Esophagus (tissue), 2 donors: ENCODE results near the gene HYAL2. TPM values are rescaled to one million over a fixed set of nuclear protein-coding genes. Genes with fewer than 3 reads are reported as not detected.

Experiments
- H3K27ac ChIP-seq, 2 donors: one replicate each; pipeline ENCODE4 v1.5.1; 2013; ENCODE audit warnings: low read depth in 2 of 2, mild to moderate bottlenecking in 2 of 2, inconsistent platforms in 1 of 2, low read length in 1 of 2, moderate library complexity in 1 of 2
- H3K27me3 ChIP-seq, 2 donors: one replicate each; pipeline ENCODE4 v1.6.1; 2013; ENCODE audit warnings: low read length in 2 of 2, control low read depth in 1 of 2, mild to moderate bottlenecking in 1 of 2; ENCODE audit not compliant: insufficient read depth in 2 of 2, control insufficient read depth in 1 of 2
- H3K36me3 ChIP-seq, 2 donors: one replicate each; pipeline ENCODE4 v1.6.1; 2013; ENCODE audit warnings: low read length in 1 of 2; ENCODE audit not compliant: control insufficient read depth in 2 of 2, insufficient read depth in 2 of 2
- H3K4me1 ChIP-seq, 2 donors: one replicate each; pipeline ENCODE4 v1.6.1; 2013; ENCODE audit warnings: low read length in 1 of 2; ENCODE audit not compliant: control insufficient read depth in 2 of 2, insufficient read depth in 2 of 2
- H3K4me3 ChIP-seq, 2 donors: one replicate each; pipeline ENCODE4 v1.5.1; 2013; ENCODE audit warnings: low read length in 2 of 2, mild to moderate bottlenecking in 2 of 2, low read depth in 1 of 2, moderate library complexity in 1 of 2
- H3K9me3 ChIP-seq, 2 donors: one replicate each; pipeline ENCODE4 v1.6.1; 2013; ENCODE audit warnings: mild to moderate bottlenecking in 2 of 2, low read depth in 1 of 2, low read length in 1 of 2, moderate library complexity in 1 of 2; ENCODE audit not compliant: control insufficient read depth in 2 of 2, insufficient read depth in 1 of 2
- WGBS, 2 donors: extraction: QIAGEN DNeasy Blood & Tissue Kit; methylation state at CpG; one replicate each; pipeline ENCODE4 v1.1.7; 2013; 5-methylcytosine and 5-hydroxymethylcytosine counted together
- polyA plus RNA-seq, 2 donors: library from polyadenylated mRNA; stranded (reverse); fragments of 200-250 nt; gene quantifications; one replicate each; pipeline ENCODE4 v1.2.3, GENCODE V29; 2013
- donor health status: healthy with polysubstance abuse.
- donor health status: Bipolar disorder and iron deficiency.

Gene HYAL2
- polyA plus RNA-seq, 2 donors, result 25.6 to 43.1 TPM

DNA sequence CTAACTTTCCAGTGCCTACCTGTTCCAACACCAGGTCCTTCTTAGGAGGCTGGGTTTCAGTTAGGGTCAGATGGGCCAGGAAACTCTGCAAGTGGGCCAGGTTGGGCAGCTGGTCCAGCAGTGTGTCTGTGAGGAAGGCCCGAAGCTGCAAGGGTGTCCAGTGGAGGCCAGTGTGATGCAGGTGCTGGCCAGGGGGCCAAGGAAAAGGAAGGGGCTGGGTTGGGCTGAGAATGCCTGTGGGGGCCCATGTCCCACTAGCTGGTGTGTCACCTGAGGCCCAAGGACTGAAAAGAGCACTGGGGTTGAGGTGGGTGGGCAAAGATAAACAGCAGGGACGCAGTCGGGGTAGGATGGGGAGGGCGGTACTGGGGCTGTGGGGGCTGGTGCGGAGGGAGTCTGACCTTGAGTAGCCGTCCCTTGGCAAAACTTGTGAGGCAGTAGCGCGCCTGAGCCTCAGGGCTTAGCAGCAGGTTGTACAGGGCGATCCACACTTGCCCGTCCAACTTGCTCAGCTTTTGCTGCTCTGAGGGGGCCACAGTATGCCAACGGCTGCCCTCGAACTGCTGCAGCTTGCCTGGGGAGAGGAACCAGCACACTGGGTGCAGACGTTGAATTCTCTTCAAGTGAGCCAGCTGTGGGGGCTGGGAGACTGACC lies 19.6 kb upstream of the HYAL2 start:
- H3K4me3 ChIP-seq, result no peak overlapping the region
- H3K9me3 ChIP-seq, result no peaks in the 10 kb centered on the region
- 79 to 86% methylated on average over 13 of the region's 13 CpGs for WGBS, 2 donors
- no peak overlapping the region for H3K27ac ChIP-seq
- H3K27me3 ChIP-seq, result no peaks in the 10 kb centered on the region
- no peaks in the 10 kb centered on the region for H3K36me3 ChIP-seq
- H3K4me1 ChIP-seq, result peaks cover 15 to 27% of the 10 kb centered on the region in 2 donors

GRCh38 chr3:50341537-50341936 lies 19.0 kb upstream of the HYAL2 start:
- Histone ChIP-seq H3K9me3 (no peaks in the 10 kb centered on the region), H3K4me1 (peaks cover 15 to 28% of the 10 kb centered on the region in 2 donors)
- 87 to 92% methylated on average over 9 of the region's 9 CpGs for WGBS, 2 donors

GRCh38 chr3:50340448-50341329 lies 18.1 kb upstream of the HYAL2 start, which contains the start of gene RASSF1:
Gene RASSF1, minus strand, starts transcription at chr3:50340836. Its CDS starts 31 bp downstream, at chr3:50340805.
- Histone ChIP-seq H3K4me3 (peak within 1 kb of the TSS; percentile 40 to 58), H3K27me3 (no peaks in the 10 kb centered on the region), H3K9me3 (no peaks in the 10 kb centered on the region), H3K4me1 (peaks cover 15 to 26% of the 10 kb centered on the region in 2 donors), H3K27ac (peak within 1 kb of the TSS; percentile 78 to 79), H3K36me3 (no peaks in the 10 kb centered on the region)
- WGBS, 2 donors, result 4 to 7% methylated on average over 64 to 85 of the region's 85 CpGs

More at GRCh38 chr3:50341537-50341936, 19.0 kb upstream of the HYAL2 start:
- Histone ChIP-seq H3K36me3 (no peaks in the 10 kb centered on the region), H3K27me3 (no peaks in the 10 kb centered on the region), H3K4me3 (peak overlapping the region in 1 of 2 donors; percentile 1), H3K27ac (peak overlapping the region in 1 of 2 donors; percentile 78)

DNA sequence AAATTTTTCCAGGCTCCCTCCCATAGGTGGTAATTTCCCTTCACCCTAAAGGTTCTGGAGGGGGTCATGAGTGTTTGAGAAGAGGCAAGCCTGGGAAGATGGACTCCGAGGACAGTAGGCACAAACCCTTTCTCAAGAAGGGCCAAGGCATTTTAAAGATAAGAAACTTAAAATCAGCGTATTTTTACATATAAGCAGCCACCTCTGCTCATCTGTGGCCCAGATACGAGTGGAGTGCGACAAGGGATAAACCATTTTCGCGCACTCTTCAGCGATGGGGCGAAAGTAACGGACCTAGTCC lies 17.6 kb upstream of the HYAL2 start:
- peak overlapping the region; percentile 78 to 79 for H3K27ac ChIP-seq
- peak overlapping the region; percentile 40 to 58 for H3K4me3 ChIP-seq
- no peaks in the 10 kb centered on the region for H3K36me3 ChIP-seq
- H3K9me3 ChIP-seq, result no peaks in the 10 kb centered on the region
- H3K27me3 ChIP-seq, result no peaks in the 10 kb centered on the region
- peaks cover 12 to 22% of the 10 kb centered on the region in 2 donors for H3K4me1 ChIP-seq
- WGBS, 2 donors, result 22 to 23% methylated on average over 9 of the region's 9 CpGs

DNA sequence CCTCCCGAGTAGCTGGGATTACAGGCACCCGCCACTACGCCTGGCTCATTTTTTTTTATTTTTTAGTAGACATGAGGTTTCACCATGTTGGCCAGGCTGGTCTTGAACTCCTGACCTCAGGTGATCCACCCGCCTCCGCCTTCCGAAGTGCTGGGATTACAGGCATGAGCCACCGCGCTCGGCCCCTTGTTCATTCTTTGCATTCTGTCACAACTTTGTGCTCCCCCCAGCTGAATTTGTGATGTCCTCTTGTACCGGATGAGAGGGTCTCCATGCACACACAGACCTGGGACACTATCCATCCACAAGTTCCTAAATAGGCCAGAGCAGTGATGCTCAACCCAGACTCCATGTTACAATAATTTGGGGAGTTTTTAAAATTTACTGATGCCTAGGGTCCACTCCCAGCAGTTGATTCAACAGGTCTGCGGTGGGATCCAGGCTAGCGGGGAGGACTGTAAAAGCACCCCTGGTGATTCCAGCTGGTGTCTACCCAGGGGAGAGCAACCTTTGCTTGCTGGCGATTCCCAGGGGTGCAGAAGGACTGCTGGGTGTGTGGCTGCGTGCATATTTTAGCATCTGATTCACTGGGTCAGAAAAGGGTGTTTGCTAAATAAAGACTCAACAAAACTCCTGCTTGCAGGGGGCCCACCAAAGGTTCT lies 17.1 kb upstream of the HYAL2 start:
- Histone ChIP-seq H3K9me3 (no peaks in the 10 kb centered on the region), H3K36me3 (no peaks in the 10 kb centered on the region), H3K4me1 (peaks cover 12 to 22% of the 10 kb centered on the region in 2 donors), H3K27ac (peak overlapping the region; percentile 78 to 79), H3K4me3 (peak overlapping the region; percentile 40 to 58), H3K27me3 (no peaks in the 10 kb centered on the region)
- whole genome bisulfite sequencing, 2 donors, result 70 to 77% methylated on average over 14 of the region's 14 CpGs

GRCh38 chr3:50338965-50339364 lies 16.4 kb upstream of the HYAL2 start:
- H3K27me3 ChIP-seq, result no peaks in the 10 kb centered on the region
- peak overlapping the region in 1 of 2 donors; percentile 13 for H3K4me3 ChIP-seq
- H3K36me3 ChIP-seq, result no peaks in the 10 kb centered on the region
- H3K9me3 ChIP-seq, result no peaks in the 10 kb centered on the region
- H3K4me1 ChIP-seq, result peaks cover 12 to 22% of the 10 kb centered on the region in 2 donors
- peak overlapping the region; percentile 30 to 98 for H3K27ac ChIP-seq
- 62 to 68% methylated on average over 5 of the region's 5 CpGs for WGBS, 2 donors

- H3K27ac ChIP-seq, result peak overlapping the region; percentile 98 to 99
- no peaks in the 10 kb centered on the region for H3K27me3 ChIP-seq
- no peaks in the 10 kb centered on the region for H3K9me3 ChIP-seq
- peak overlapping the region; percentile 55 to 76 for H3K4me3 ChIP-seq
- peaks cover 12 to 19% of the 10 kb centered on the region in 2 donors for H3K4me1 ChIP-seq
- H3K36me3 ChIP-seq, result peaks cover 0 to under 1% of the 10 kb centered on the region in 2 donors
- 0 to 1% methylated on average over 68 to 79 of the region's 79 CpGs for WGBS, 2 donors
Observed at GRCh38 chr3:50337175-50337861, 14.8 kb upstream of the HYAL2 start.

GRCh38 chr3:50336452-50337174 lies 14.1 kb upstream of the HYAL2 start:
- peak overlapping the region; percentile 55 to 76 for H3K4me3 ChIP-seq
- H3K36me3 ChIP-seq, result peaks cover 1 to 6% of the 10 kb centered on the region in 2 donors
- no peaks in the 10 kb centered on the region for H3K27me3 ChIP-seq
- peak overlapping the region; percentile 98 to 99 for H3K27ac ChIP-seq
- H3K9me3 ChIP-seq, result no peaks in the 10 kb centered on the region
- WGBS, 2 donors, result 0 to 1% methylated on average over 23 to 31 of the region's 31 CpGs
- peaks cover 10 to 18% of the 10 kb centered on the region in 2 donors for H3K4me1 ChIP-seq
